Neural cell (in vitro differentiated cells): ENCODE data around the gene PRIMA1. TPM values are rescaled to one million over a fixed set of nuclear protein-coding genes. Genes with fewer than 3 reads are reported as not detected.

Source experiments
- H2AFZ ChIP-seq: fragments of 200-600, 300-800 bp; sonication (generic), shearing (Covaris generic); 2 replicates; pipeline ENCODE4 v1.6.0; 2014; ENCODE audit warnings: low read depth, mild to moderate bottlenecking, antibody characterized with exemption, low read length, moderate library complexity
- H3F3A ChIP-seq: fragments of 200-600 bp; shearing (Covaris generic); 2 replicates; pipeline ENCODE4 v1.6.1; 2016; ENCODE audit warnings: mild to moderate bottlenecking, moderate library complexity, mixed read lengths, antibody characterized with exemption, low read length; ENCODE audit not compliant: insufficient read depth, poor library complexity, severe bottlenecking
- H3K27ac ChIP-seq: fragments of 200-600, 300-800 bp; sonication (generic), shearing (Covaris generic); 2 replicates; pipeline ENCODE4 v1.5.1; 2014; ENCODE audit warnings: mild to moderate bottlenecking, low read length, moderate library complexity
- H3K27me3 ChIP-seq: fragments of 300-800, 200-600 bp; sonication (generic), shearing (Covaris generic); 2 replicates; pipeline ENCODE4 v1.6.0; 2014; ENCODE audit warnings: mild to moderate bottlenecking, low read depth, low read length, moderate library complexity; ENCODE audit not compliant: insufficient read depth
- H3K36me3 ChIP-seq: fragments of 300-800, 200-600 bp; sonication (generic), shearing (Covaris generic); 2 replicates; pipeline ENCODE4 v1.5.1; 2014; ENCODE audit warnings: mild to moderate bottlenecking, antibody characterized with exemption, low read length, moderate library complexity; ENCODE audit not compliant: insufficient read depth
- H3K4me2 ChIP-seq: fragments of 300-800, 200-600 bp; sonication (generic), shearing (Covaris generic); 2 replicates; pipeline ENCODE4 v1.6.0; 2014; ENCODE audit warnings: mild to moderate bottlenecking, low read length
- H3K4me3 ChIP-seq: fragments of 300-800, 200-600 bp; sonication (generic), shearing (Covaris generic); 2 replicates; pipeline ENCODE4 v1.5.1; 2014; ENCODE audit warnings: mild to moderate bottlenecking, low read length, moderate library complexity
- H3K79me2 ChIP-seq: fragments of 200-600 bp; shearing (Covaris generic); replicated peaks from 2 replicates; pipeline ENCODE4 v1.6.0; 2014; ENCODE audit warnings: mild to moderate bottlenecking, low read length, moderate library complexity; ENCODE audit not compliant: insufficient read depth
- H3K9ac ChIP-seq: fragments of 300-800, 200-600 bp; sonication (generic), shearing (Covaris generic); 2 replicates; pipeline ENCODE4 v1.6.1; 2016; ENCODE audit warnings: mild to moderate bottlenecking, low read length, mixed read lengths
- H3K9me2 ChIP-seq: fragments of 200-600 bp; shearing (Covaris generic); 2 replicates; pipeline ENCODE4 v1.6.1; 2016; ENCODE audit warnings: mild to moderate bottlenecking, low read length, mixed read lengths; ENCODE audit not compliant: insufficient read depth
- H3K9me3 ChIP-seq: fragments of 200-600, 300-800 bp; sonication (generic), shearing (Covaris generic); 2 replicates; pipeline ENCODE4 v1.6.1; 2016; ENCODE audit warnings: mild to moderate bottlenecking, mixed run types, low read length, moderate library complexity, mixed read lengths
- H4K20me1 ChIP-seq: fragments of 200-600 bp; shearing (Covaris generic); 2 replicates; pipeline ENCODE4 v1.6.1; 2016; ENCODE audit warnings: mild to moderate bottlenecking, mixed run types; ENCODE audit not compliant: insufficient read depth
- EP300 ChIP-seq: fragments of 450-650 bp; conservative IDR thresholded peaks from 2 replicates; pipeline ENCODE4 v1.6.1; 2014; ENCODE audit warnings: antibody characterized with exemption, mild to moderate bottlenecking, moderate library complexity; ENCODE audit not compliant: poor library complexity, severe bottlenecking
- EZH2 ChIP-seq: fragments of 200-600, 300-800 bp; shearing (Covaris generic), sonication (generic); IDR thresholded peaks from 2 replicates; pipeline ENCODE4 v1.6.1; 2014; ENCODE audit warnings: antibody characterized with exemption, low read length, borderline replicate concordance, mild to moderate bottlenecking; ENCODE audit not compliant: insufficient read depth, poor library complexity, severe bottlenecking
- MXI1 ChIP-seq: fragments of 450-650 bp; conservative IDR thresholded peaks from 2 replicates; pipeline ENCODE4 v1.6.1; 2014; ENCODE audit warnings: antibody characterized with exemption, mild to moderate bottlenecking; ENCODE audit not compliant: poor library complexity, severe bottlenecking
- POLR2AphosphoS5 ChIP-seq: IDR thresholded peaks from 2 replicates; pipeline ENCODE4 v1.6.1; 2012
- RAD21 ChIP-seq: fragments of 450-650 bp; conservative IDR thresholded peaks from 2 replicates; pipeline ENCODE4 v1.6.1; 2014; ENCODE audit warnings: antibody characterized with exemption, mild to moderate bottlenecking, moderate library complexity
- REST ChIP-seq: IDR thresholded peaks from 2 replicates; pipeline ENCODE4 v1.6.1; 2012; ENCODE audit warnings: borderline replicate concordance
- SMC3 ChIP-seq: fragments of 450-650 bp; conservative IDR thresholded peaks from 2 replicates; pipeline ENCODE4 v1.6.1; 2014; ENCODE audit warnings: antibody characterized with exemption, mild to moderate bottlenecking, moderate library complexity; ENCODE audit not compliant: poor library complexity
- TAF1 ChIP-seq: IDR thresholded peaks from 2 replicates; pipeline ENCODE4 v1.6.1; 2012; ENCODE audit warnings: low read depth
- polyA plus RNA-seq: library from polyadenylated mRNA; depleted of rRNA; stranded (reverse); fragments of >200 nt; gene quantifications from 2 replicates; pipeline ENCODE4 v1.2.3, GENCODE V29; 2014
- TF ChIP-seq, protein P1 (sequence below): fragments of 450-650 bp; IDR thresholded peaks from 2 replicates; pipeline ENCODE4 v1.5.1; 2014; ENCODE audit warnings: antibody characterized with exemption, mild to moderate bottlenecking, moderate library complexity; ENCODE audit not compliant: poor library complexity, severe bottlenecking

PRIMA1 gene
- polyA plus RNA-seq, 1 donor from 2014 or later, result not detected

- no peak overlapping the region for H3K4me2 ChIP-seq
- H3K27me3 ChIP-seq, result no peaks in the 10 kb centered on the region
- H3K9me2 ChIP-seq, result no peaks in the 10 kb centered on the region
- no peak overlapping the region for H2AFZ ChIP-seq
- no peaks in the 10 kb centered on the region for H4K20me1 ChIP-seq
- no peak overlapping the region for H3K4me3 ChIP-seq
- no peaks in the 10 kb centered on the region for H3K79me2 ChIP-seq
- no peaks in the 10 kb centered on the region for H3K9me3 ChIP-seq
- no peak overlapping the region for H3K9ac ChIP-seq
- TF ChIP-seq EP300 (no peak), MXI1 (no peak), EZH2 (no peak), SMC3 (no peak), REST (no peak), RAD21 (no peak), POLR2AphosphoS5 (no peak), TAF1 (no peak)
- TF ChIP-seq, protein P1, sequence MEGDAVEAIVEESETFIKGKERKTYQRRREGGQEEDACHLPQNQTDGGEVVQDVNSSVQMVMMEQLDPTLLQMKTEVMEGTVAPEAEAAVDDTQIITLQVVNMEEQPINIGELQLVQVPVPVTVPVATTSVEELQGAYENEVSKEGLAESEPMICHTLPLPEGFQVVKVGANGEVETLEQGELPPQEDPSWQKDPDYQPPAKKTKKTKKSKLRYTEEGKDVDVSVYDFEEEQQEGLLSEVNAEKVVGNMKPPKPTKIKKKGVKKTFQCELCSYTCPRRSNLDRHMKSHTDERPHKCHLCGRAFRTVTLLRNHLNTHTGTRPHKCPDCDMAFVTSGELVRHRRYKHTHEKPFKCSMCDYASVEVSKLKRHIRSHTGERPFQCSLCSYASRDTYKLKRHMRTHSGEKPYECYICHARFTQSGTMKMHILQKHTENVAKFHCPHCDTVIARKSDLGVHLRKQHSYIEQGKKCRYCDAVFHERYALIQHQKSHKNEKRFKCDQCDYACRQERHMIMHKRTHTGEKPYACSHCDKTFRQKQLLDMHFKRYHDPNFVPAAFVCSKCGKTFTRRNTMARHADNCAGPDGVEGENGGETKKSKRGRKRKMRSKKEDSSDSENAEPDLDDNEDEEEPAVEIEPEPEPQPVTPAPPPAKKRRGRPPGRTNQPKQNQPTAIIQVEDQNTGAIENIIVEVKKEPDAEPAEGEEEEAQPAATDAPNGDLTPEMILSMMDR, result no peak
- H3K36me3 ChIP-seq, result no peaks in the 10 kb centered on the region
- H3K27ac ChIP-seq, result no peak overlapping the region
- no peaks in the 10 kb centered on the region for H3F3A ChIP-seq
These were observed 36.2 kb downstream of the PRIMA1 start for GRCh38 chr14:93751946-93752655.

- no peaks in the 10 kb centered on the region for H4K20me1 ChIP-seq
- H3K27me3 ChIP-seq, result no peaks in the 10 kb centered on the region
- H3K27ac ChIP-seq, result no peak overlapping the region
These were observed 39.2 kb downstream of the PRIMA1 start for GRCh38 chr14:93749076-93749420.

More at GRCh38 chr14:93749076-93749420, 39.2 kb downstream of the PRIMA1 start:
- Histone ChIP-seq H3K4me3 (no peak overlapping the region), H3K9ac (no peak overlapping the region), H3K4me2 (no peak overlapping the region), H3F3A (no peaks in the 10 kb centered on the region), H2AFZ (no peak overlapping the region), H3K36me3 (no peaks in the 10 kb centered on the region), H3K9me3 (no peaks in the 10 kb centered on the region), H3K9me2 (no peaks in the 10 kb centered on the region), H3K79me2 (no peaks in the 10 kb centered on the region)
- no peak for TF ChIP-seq POLR2AphosphoS5
- no peak for TF ChIP-seq EZH2
- TF ChIP-seq MXI1, result no peak
- no peak for TF ChIP-seq EP300
- TF ChIP-seq RAD21, result no peak
- TF ChIP-seq SMC3, result no peak
- TF ChIP-seq, protein P1, result no peak
- no peak for TF ChIP-seq REST
- TF ChIP-seq TAF1, result no peak
